22Rv1 (cell line): ENCODE results near the gene IL4R.

Source experiments
- ZFX ChIP-seq: fragments of 450-650 bp; IDR thresholded peaks from 2 replicates; pipeline ENCODE4 v1.6.1; 2017; ENCODE audit warnings: antibody characterized with exemption, borderline replicate concordance
- TF ChIP-seq, protein P1 (sequence below): fragments of 450-650 bp; IDR thresholded peaks from 2 replicates; pipeline ENCODE4 v1.5.1; 2017; ENCODE audit warnings: mild to moderate bottlenecking

DNA sequence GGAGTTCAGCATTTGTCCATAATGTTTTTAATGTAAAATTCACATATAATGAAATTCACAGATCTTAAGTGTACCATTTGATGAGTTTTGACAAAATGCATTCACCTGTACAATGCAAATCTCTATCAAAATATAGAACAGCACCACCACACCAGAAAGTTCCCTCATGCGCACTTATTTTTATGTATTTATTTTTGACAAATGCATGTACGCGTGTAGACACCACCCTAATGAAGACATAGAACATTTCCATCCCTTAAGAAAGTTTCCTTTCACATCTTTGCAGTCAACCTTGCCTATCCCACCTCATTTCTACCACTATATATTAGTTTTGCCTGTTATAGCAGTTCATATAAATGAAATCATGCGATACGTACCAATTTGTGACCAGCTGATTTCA lies 15.6 kb upstream of the IL4R start:
- TF ChIP-seq, protein P1, sequence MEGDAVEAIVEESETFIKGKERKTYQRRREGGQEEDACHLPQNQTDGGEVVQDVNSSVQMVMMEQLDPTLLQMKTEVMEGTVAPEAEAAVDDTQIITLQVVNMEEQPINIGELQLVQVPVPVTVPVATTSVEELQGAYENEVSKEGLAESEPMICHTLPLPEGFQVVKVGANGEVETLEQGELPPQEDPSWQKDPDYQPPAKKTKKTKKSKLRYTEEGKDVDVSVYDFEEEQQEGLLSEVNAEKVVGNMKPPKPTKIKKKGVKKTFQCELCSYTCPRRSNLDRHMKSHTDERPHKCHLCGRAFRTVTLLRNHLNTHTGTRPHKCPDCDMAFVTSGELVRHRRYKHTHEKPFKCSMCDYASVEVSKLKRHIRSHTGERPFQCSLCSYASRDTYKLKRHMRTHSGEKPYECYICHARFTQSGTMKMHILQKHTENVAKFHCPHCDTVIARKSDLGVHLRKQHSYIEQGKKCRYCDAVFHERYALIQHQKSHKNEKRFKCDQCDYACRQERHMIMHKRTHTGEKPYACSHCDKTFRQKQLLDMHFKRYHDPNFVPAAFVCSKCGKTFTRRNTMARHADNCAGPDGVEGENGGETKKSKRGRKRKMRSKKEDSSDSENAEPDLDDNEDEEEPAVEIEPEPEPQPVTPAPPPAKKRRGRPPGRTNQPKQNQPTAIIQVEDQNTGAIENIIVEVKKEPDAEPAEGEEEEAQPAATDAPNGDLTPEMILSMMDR: no peak
- TF ChIP-seq ZFX: no peak
